ENCODE measurements around the gene B3GNT2.
A peak's percentile ranks its signal among the peaks of the same experiment; 100 is the strongest.
"Not testable (repeated sequence)": the region's sequence is repeated elsewhere in the genome, so short reads cannot be mapped to it uniquely, and the experiment has no call there.

The B3GNT2 gene

GRCh38 chr2:62151306-62151638 lies 44.6 kb upstream of the B3GNT2 start:
- Histone ChIP-seq H3K18ac (ENCODE audit: low read length) (no peak overlapping the region), H2BK5ac (ENCODE audit: low read length) (no peak overlapping the region), H3K23ac (ENCODE audit: low read length) (no peak overlapping the region), H3K9ac (ENCODE audit: low read length) (no peak overlapping the region), H3K4ac (ENCODE audit: low read depth, low read length) (no peak overlapping the region), H3K27me3 (ENCODE audit: insufficient read depth, low read length, poor library complexity) (no peaks in the 10 kb centered on the region), H3K79me1 (ENCODE audit: low read length) (no peaks in the 10 kb centered on the region), H4K5ac (ENCODE audit: low read length) (no peak overlapping the region), H3K4me3 (ENCODE audit: low read length) (no peak overlapping the region), H2BK15ac (replicated peaks; ENCODE audit: low read depth) (no peak overlapping the region), H2AK5ac (ENCODE audit: low read length) (no peak overlapping the region), H3K4me2 (ENCODE audit: low read length) (no peak overlapping the region), H3K79me2 (ENCODE audit: control insufficient read depth, insufficient read depth, low read length) (no peaks in the 10 kb centered on the region), H3K4me1 (ENCODE audit: control insufficient read depth, low read depth, low read length) (peaks cover 5% of the 10 kb centered on the region), H3K36me3 (ENCODE audit: control insufficient read depth, insufficient read depth, low read length) (no peaks in the 10 kb centered on the region), H4K8ac (ENCODE audit: low read depth, low read length) (no peak overlapping the region), H3K27ac (ENCODE audit: low read depth, low read length) (no peak overlapping the region), H2BK120ac (ENCODE audit: low read depth, low read length) (no peak overlapping the region), H3K56ac (ENCODE audit: low read length) (no peak overlapping the region)
- WGBS (ENCODE audit: extremely low coverage, insufficient coverage, low lambda C conversion rate), result no CpG with 5 or more reads among the region's 4 CpGs
- no peak for DNase-seq

GRCh38 chr2:62152000-62152399 lies 43.9 kb upstream of the B3GNT2 start:
- Histone ChIP-seq H3K4me1 (ENCODE audit: control insufficient read depth, low read depth, low read length) (peaks cover 7% of the 10 kb centered on the region), H3K9ac (ENCODE audit: low read length) (no peak overlapping the region), H3K79me1 (ENCODE audit: low read length) (no peaks in the 10 kb centered on the region), H3K18ac (ENCODE audit: low read length) (no peak overlapping the region), H4K8ac (ENCODE audit: low read depth, low read length) (no peak overlapping the region), H2BK5ac (ENCODE audit: low read length) (no peak overlapping the region), H2AK5ac (ENCODE audit: low read length) (no peak overlapping the region), H3K27ac (ENCODE audit: low read depth, low read length) (no peak overlapping the region), H3K4me2 (ENCODE audit: low read length) (no peak overlapping the region), H3K36me3 (ENCODE audit: control insufficient read depth, insufficient read depth, low read length) (no peaks in the 10 kb centered on the region), H2BK15ac (replicated peaks; ENCODE audit: low read depth) (no peak overlapping the region), H3K23ac (ENCODE audit: low read length) (peak overlapping the region; percentile 54), H3K4me3 (ENCODE audit: low read length) (no peak overlapping the region), H4K5ac (ENCODE audit: low read length) (no peak overlapping the region), H2BK120ac (ENCODE audit: low read depth, low read length) (no peak overlapping the region), H3K4ac (ENCODE audit: low read depth, low read length) (no peak overlapping the region), H3K56ac (ENCODE audit: low read length) (no peak overlapping the region), H3K79me2 (ENCODE audit: control insufficient read depth, insufficient read depth, low read length) (no peaks in the 10 kb centered on the region), H3K27me3 (ENCODE audit: insufficient read depth, low read length, poor library complexity) (no peaks in the 10 kb centered on the region)
- WGBS (ENCODE audit: extremely low coverage, insufficient coverage, low lambda C conversion rate), result no CpG with 5 or more reads among the region's 3 CpGs
- peak; percentile 64 for DNase-seq

GRCh38 chr2:62156861-62157496 lies 38.9 kb upstream of the B3GNT2 start:
- WGBS (ENCODE audit: extremely low coverage, insufficient coverage, low lambda C conversion rate), result no CpG with 5 or more reads among the region's 6 CpGs

GRCh38 chr2:62158444-62159121 lies 37.3 kb upstream of the B3GNT2 start:
- H3K18ac ChIP-seq (ENCODE audit: low read length), result peak overlapping the region; percentile 47
- H3K4me2 ChIP-seq (ENCODE audit: low read length), result no peak overlapping the region
- H3K4me1 ChIP-seq (ENCODE audit: control insufficient read depth, low read depth, low read length), result peaks cover 12% of the 10 kb centered on the region
- H2BK5ac ChIP-seq (ENCODE audit: low read length), result no peak overlapping the region
- H4K8ac ChIP-seq (ENCODE audit: low read depth, low read length), result peak overlapping the region; percentile 13
- H2AK5ac ChIP-seq (ENCODE audit: low read length), result no peak overlapping the region
- no peak overlapping the region for H3K9ac ChIP-seq (ENCODE audit: low read length)
- H2BK15ac ChIP-seq (replicated peaks; ENCODE audit: low read depth), result no peak overlapping the region
- no peak overlapping the region for H3K4ac ChIP-seq (ENCODE audit: low read depth, low read length)
- H3K79me1 ChIP-seq (ENCODE audit: low read length), result no peaks in the 10 kb centered on the region
- no peak overlapping the region for H3K27ac ChIP-seq (ENCODE audit: low read depth, low read length)
- H3K4me3 ChIP-seq (ENCODE audit: low read length), result no peak overlapping the region
- no peak overlapping the region for H4K5ac ChIP-seq (ENCODE audit: low read length)
- DNase-seq, result no peak
- H3K27me3 ChIP-seq (ENCODE audit: insufficient read depth, low read length, poor library complexity), result no peaks in the 10 kb centered on the region
- no peak overlapping the region for H2BK120ac ChIP-seq (ENCODE audit: low read depth, low read length)
- WGBS (ENCODE audit: extremely low coverage, insufficient coverage, low lambda C conversion rate), result no CpG with 5 or more reads among the region's 9 CpGs
- H3K56ac ChIP-seq (ENCODE audit: low read length), result no peak overlapping the region
- no peaks in the 10 kb centered on the region for H3K36me3 ChIP-seq (ENCODE audit: control insufficient read depth, insufficient read depth, low read length)
- no peak overlapping the region for H3K23ac ChIP-seq (ENCODE audit: low read length)
- no peaks in the 10 kb centered on the region for H3K79me2 ChIP-seq (ENCODE audit: control insufficient read depth, insufficient read depth, low read length)

More at GRCh38 chr2:62156861-62157496, 38.9 kb upstream of the B3GNT2 start:
- Histone ChIP-seq H3K4me3 (ENCODE audit: low read length) (no peak overlapping the region), H2BK5ac (ENCODE audit: low read length) (peak overlapping the region; percentile 1), H3K4me1 (ENCODE audit: control insufficient read depth, low read depth, low read length) (peaks cover 9% of the 10 kb centered on the region), H3K79me1 (ENCODE audit: low read length) (no peaks in the 10 kb centered on the region), H3K56ac (ENCODE audit: low read length) (peak overlapping the region; percentile 4), H3K18ac (ENCODE audit: low read length) (peak overlapping the region; percentile 71), H3K36me3 (ENCODE audit: control insufficient read depth, insufficient read depth, low read length) (no peaks in the 10 kb centered on the region), H4K5ac (ENCODE audit: low read length) (no peak overlapping the region), H4K8ac (ENCODE audit: low read depth, low read length) (no peak overlapping the region), H3K27ac (ENCODE audit: low read depth, low read length) (peak overlapping the region; percentile 24), H3K23ac (ENCODE audit: low read length) (no peak overlapping the region), H2BK120ac (ENCODE audit: low read depth, low read length) (no peak overlapping the region), H3K4me2 (ENCODE audit: low read length) (no peak overlapping the region), H3K27me3 (ENCODE audit: insufficient read depth, low read length, poor library complexity) (no peaks in the 10 kb centered on the region), H3K79me2 (ENCODE audit: control insufficient read depth, insufficient read depth, low read length) (no peaks in the 10 kb centered on the region), H3K9ac (ENCODE audit: low read length) (peak overlapping the region; percentile 23), H3K4ac (ENCODE audit: low read depth, low read length) (no peak overlapping the region), H2BK15ac (replicated peaks; ENCODE audit: low read depth) (peak overlapping the region; percentile 87), H2AK5ac (ENCODE audit: low read length) (no peak overlapping the region)
- peak; percentile 66 for DNase-seq

GRCh38 chr2:62160691-62161090 lies 35.2 kb upstream of the B3GNT2 start:
- H2BK15ac ChIP-seq (replicated peaks; ENCODE audit: low read depth); H3K4me2 ChIP-seq (ENCODE audit: low read length); H3K18ac ChIP-seq (ENCODE audit: low read length); H3K23ac ChIP-seq (ENCODE audit: low read length); H2BK120ac ChIP-seq (ENCODE audit: low read depth, low read length); DNase-seq; H3K79me1 ChIP-seq (ENCODE audit: low read length); H3K4ac ChIP-seq (ENCODE audit: low read depth, low read length); H3K79me2 ChIP-seq (ENCODE audit: control insufficient read depth, insufficient read depth, low read length); H3K27ac ChIP-seq (ENCODE audit: low read depth, low read length); H3K56ac ChIP-seq (ENCODE audit: low read length); H2BK5ac ChIP-seq (ENCODE audit: low read length); H3K27me3 ChIP-seq (ENCODE audit: insufficient read depth, low read length, poor library complexity); H2AK5ac ChIP-seq (ENCODE audit: low read length); H3K9ac ChIP-seq (ENCODE audit: low read length); H3K4me3 ChIP-seq (ENCODE audit: low read length); H3K36me3 ChIP-seq (ENCODE audit: control insufficient read depth, insufficient read depth, low read length); H4K8ac ChIP-seq (ENCODE audit: low read depth, low read length); H4K5ac ChIP-seq (ENCODE audit: low read length): not testable (repeated sequence)
- peaks cover 14% of the 10 kb centered on the region for H3K4me1 ChIP-seq (ENCODE audit: control insufficient read depth, low read depth, low read length)
- no CpG with 5 or more reads among the region's 9 CpGs for WGBS (ENCODE audit: extremely low coverage, insufficient coverage, low lambda C conversion rate)

Data from mesendoderm (in vitro differentiated cells).